Esophagus muscularis mucosa (tissue), 4 donors: ENCODE data around the gene CCM2.

ENCODE experiments used
- CTCF ChIP-seq, 3 experiments: fragments of 200-600 bp in 2 of 3; fragments of 450-650 bp in 1 of 3; sonication (generic) in 2 of 3; IDR thresholded peaks; one replicate each; pipeline ENCODE4 v1.5.1; 2017 to 2019; ENCODE audit warnings: antibody characterized with exemption in 3 of 3, mild to moderate bottlenecking in 2 of 3, moderate library complexity in 1 of 3
- EP300 ChIP-seq: sonication (generic); formaldehyde crosslinking; IDR thresholded peaks from one replicate; pipeline ENCODE4 v1.6.1; 2017; ENCODE audit warnings: antibody characterized with exemption
- POLR2AphosphoS5 ChIP-seq, 2 donors: sonication (generic); formaldehyde crosslinking; IDR thresholded peaks; one replicate each; pipeline ENCODE4 v1.6.1; 2017; ENCODE audit warnings: antibody characterized with exemption in 2 of 2

- TF ChIP-seq POLR2AphosphoS5 (IDR thresholded peaks at IDR 0.05) = no peak
- TF ChIP-seq CTCF (IDR thresholded peaks at IDR 0.05) = no peak
- peak; percentile 32 for TF ChIP-seq EP300
These were observed 19.5 kb upstream of the CCM2 start for GRCh38 chr7:44980393-44981034.
